WTC11 (cell line): ENCODE results near the gene PROC. TPM values are rescaled to one million over a fixed set of nuclear protein-coding genes. Genes with fewer than 3 reads are reported as not detected.

Source experiments
- ATAC-seq: fragments of 200-7000 bp; cut with Tn5 transposase; 2 replicates; pipeline ENCODE4 v1.10.0; 2021; ENCODE audit warnings: mild to moderate bottlenecking, moderate library complexity
- CTCF ChIA-PET: fragments of 300-600 bp; sonication (Branson Sonifier 250); formaldehyde crosslinking; loops from one replicate; lab custom pipeline; 2021; ENCODE audit warnings: antibody characterized with exemption; lab: Charles Lee
- POLR2A ChIA-PET: fragments of 350-600 bp; sonication (Branson Sonifier 250); formaldehyde crosslinking; loops from one replicate; lab custom pipeline; 2021; ENCODE audit warnings: antibody characterized with exemption; lab: Charles Lee
- DNase-seq: peaks from one replicate; pipeline ENCODE4 v3.0.0; 2021; ENCODE audit warnings: low spot score
- H3K27ac Mint-ChIP-seq: 2 replicates; pipeline ENCODE4 v1.8.0; 2021; ENCODE audit warnings: mixed read lengths
- H3K27me3 Mint-ChIP-seq: 2 replicates; pipeline ENCODE4 v1.8.0; 2021; ENCODE audit warnings: low read depth, mild to moderate bottlenecking, moderate library complexity, mixed read lengths
- H3K36me3 Mint-ChIP-seq: 2 replicates; pipeline ENCODE4 v1.8.0; 2021; ENCODE audit warnings: mixed read lengths
- H3K4me1 Mint-ChIP-seq: 2 replicates; pipeline ENCODE4 v1.8.0; 2022; ENCODE audit warnings: mixed read lengths
- H3K4me3 Mint-ChIP-seq: 2 replicates; pipeline ENCODE4 v1.8.0; 2021; ENCODE audit warnings: mild to moderate bottlenecking, moderate library complexity, mixed read lengths
- H3K9me3 Mint-ChIP-seq: 2 replicates; pipeline ENCODE4 v1.8.0; 2021; ENCODE audit warnings: mixed read lengths
- CBFB ChIP-seq: sonication (generic); formaldehyde crosslinking; IDR thresholded peaks from 2 replicates; pipeline ENCODE4 v1.8.1; 2022; ENCODE audit warnings: mild to moderate bottlenecking, low read depth, missing genetic modification reagents
- CDX4 ChIP-seq: fragments of 250-450 bp; sonication (Bioruptor Pico); IDR thresholded peaks from 2 replicates; pipeline ENCODE4 v1.9.0; 2021; ENCODE audit warnings: moderate library complexity, mild to moderate bottlenecking, inconsistent platforms, borderline replicate concordance
- CREM ChIP-seq: sonication (generic); formaldehyde crosslinking; IDR thresholded peaks from 2 replicates; pipeline ENCODE4 v1.8.1; 2022; ENCODE audit warnings: mild to moderate bottlenecking, missing genetic modification reagents, moderate library complexity
- ETV6 ChIP-seq: sonication (generic); formaldehyde crosslinking; IDR thresholded peaks from 2 replicates; pipeline ENCODE4 v1.8.1; 2022; ENCODE audit warnings: mild to moderate bottlenecking, missing genetic modification reagents
- HMGXB4 ChIP-seq: sonication (generic); formaldehyde crosslinking; IDR thresholded peaks from 2 replicates; pipeline ENCODE4 v1.8.1; 2023; ENCODE audit warnings: mild to moderate bottlenecking, moderate library complexity, missing genetic modification reagents
- JAZF1 ChIP-seq: fragments of 250-450 bp; sonication (Bioruptor Pico); IDR thresholded peaks from 2 replicates; pipeline ENCODE4 v1.9.0; 2021; ENCODE audit warnings: moderate library complexity, mild to moderate bottlenecking, inconsistent platforms
- MLX ChIP-seq: sonication (generic); formaldehyde crosslinking; IDR thresholded peaks from 2 replicates; pipeline ENCODE4 v1.8.1; 2023; ENCODE audit warnings: mild to moderate bottlenecking, missing genetic modification reagents, moderate library complexity
- NR1H2 ChIP-seq: sonication (generic); formaldehyde crosslinking; IDR thresholded peaks from 2 replicates; pipeline ENCODE4 v1.9.0; 2021; ENCODE audit warnings: mild to moderate bottlenecking, moderate library complexity, missing genetic modification reagents
- PREB ChIP-seq: sonication (generic); formaldehyde crosslinking; IDR thresholded peaks from 2 replicates; pipeline ENCODE4 v1.8.1; 2022; ENCODE audit warnings: mild to moderate bottlenecking, missing genetic modification reagents, moderate library complexity, borderline replicate concordance
- PRRX2 ChIP-seq: fragments of 250-450 bp; sonication (Bioruptor Pico); IDR thresholded peaks from 2 replicates; pipeline ENCODE4 v1.8.0; 2021; ENCODE audit warnings: mild to moderate bottlenecking
- RELA ChIP-seq: sonication (generic); formaldehyde crosslinking; IDR thresholded peaks from 2 replicates; pipeline ENCODE4 v1.8.1; 2022; ENCODE audit warnings: missing genetic modification reagents, mild to moderate bottlenecking, borderline replicate concordance
- RORB ChIP-seq: fragments of 250-450 bp; sonication (Bioruptor Pico); IDR thresholded peaks from 2 replicates; pipeline ENCODE4 v1.9.0; 2021; ENCODE audit warnings: mild to moderate bottlenecking
- SMAD4 ChIP-seq: sonication (generic); formaldehyde crosslinking; IDR thresholded peaks from 2 replicates; pipeline ENCODE4 v1.8.0; 2022; ENCODE audit warnings: mild to moderate bottlenecking, missing genetic modification reagents
- TP53 ChIP-seq: sonication (generic); formaldehyde crosslinking; IDR thresholded peaks from 2 replicates; pipeline ENCODE4 v1.8.1; 2023; ENCODE audit warnings: mild to moderate bottlenecking, missing genetic modification reagents
- ZNF263 ChIP-seq: sonication (generic); formaldehyde crosslinking; IDR thresholded peaks from 2 replicates; pipeline ENCODE4 v1.8.1; 2022; ENCODE audit warnings: low read depth, mild to moderate bottlenecking, moderate library complexity, missing genetic modification reagents
- ZNF317 ChIP-seq: sonication (generic); formaldehyde crosslinking; IDR thresholded peaks from 2 replicates; pipeline ENCODE4 v1.8.1; 2023; ENCODE audit warnings: low read depth, mild to moderate bottlenecking, moderate library complexity, missing genetic modification reagents, borderline replicate concordance
- ZNF425 ChIP-seq: fragments of 250-450 bp; sonication (Bioruptor Pico); conservative IDR thresholded peaks from 2 replicates; pipeline ENCODE4 v1.9.0; 2021; ENCODE audit warnings: mild to moderate bottlenecking
- ZNF532 ChIP-seq: fragments of 250-450 bp; sonication (Bioruptor Pico); IDR thresholded peaks from 2 replicates; pipeline ENCODE4 v1.9.0; 2021; ENCODE audit warnings: mild to moderate bottlenecking, borderline replicate concordance
- total RNA-seq: library from RNA; stranded (reverse); gene quantifications from 3 replicates; pipeline ENCODE4 v1.2.3, GENCODE V29; 2021

Gene PROC
- total RNA-seq, 1 experiment from 2014 or later, result 0.59 TPM

GRCh38 chr2:127427376-127428056, 9.3 kb downstream of the PROC start:
- ChIA-PET CTCF (interaction anchor here (3.3 kb wide), 1 partner anchor 12 kb away, joined by 23 read pairs; no protein-coding TSS in a partner anchor), POLR2A (no interaction called here)
- no peak overlapping the region for H3K4me3 Mint-ChIP-seq
- no peaks in the 10 kb centered on the region for H3K36me3 Mint-ChIP-seq
- H3K4me1 Mint-ChIP-seq, result peaks cover 15% of the 10 kb centered on the region
- no peak overlapping the region for H3K27ac Mint-ChIP-seq
- no peak for TF ChIP-seq NR1H2
- TF ChIP-seq CDX4 (CRISPR knock-in tag), result no peak
- no peak for TF ChIP-seq TP53 (CRISPR knock-in tag)
- no peak for TF ChIP-seq ZNF263
- no peak for TF ChIP-seq PREB
- no peak for TF ChIP-seq RELA (CRISPR knock-in tag)
- no peak for TF ChIP-seq JAZF1 (CRISPR knock-in tag)
- no peak for TF ChIP-seq ZNF317
- no peak for TF ChIP-seq ZNF425 (CRISPR knock-in tag)
- TF ChIP-seq RORB (CRISPR knock-in tag), result no peak
- TF ChIP-seq ETV6, result no peak
- no peak for TF ChIP-seq ZNF532 (CRISPR knock-in tag)
- no peak for TF ChIP-seq CBFB
- ATAC-seq (no peak), DNase-seq (no peak)
- peaks cover 27% of the 10 kb centered on the region for H3K27me3 Mint-ChIP-seq
- H3K9me3 Mint-ChIP-seq, result no peaks in the 10 kb centered on the region

GRCh38 chr2:127428057-127428814, 10.0 kb downstream of the PROC start:
- no peak overlapping the region for H3K4me3 Mint-ChIP-seq
- TF ChIP-seq CREM (CRISPR knock-in tag), result no peak
- no peak for TF ChIP-seq MLX (CRISPR knock-in tag)
- TF ChIP-seq CBFB, result no peak
- TF ChIP-seq HMGXB4, result no peak
- TF ChIP-seq SMAD4 (CRISPR knock-in tag), result no peak
- no peak for TF ChIP-seq PRRX2 (CRISPR knock-in tag)
- ChIA-PET CTCF (no interaction called here), POLR2A (no interaction called here)
- H3K4me1 Mint-ChIP-seq, result peaks cover 15% of the 10 kb centered on the region
- no peaks in the 10 kb centered on the region for H3K36me3 Mint-ChIP-seq
- no peaks in the 10 kb centered on the region for H3K9me3 Mint-ChIP-seq
- H3K27me3 Mint-ChIP-seq, result peaks cover 19% of the 10 kb centered on the region
- H3K27ac Mint-ChIP-seq, result no peak overlapping the region
- DNase-seq (no peak), ATAC-seq (no peak)
